ENCODE data around the gene ITGAV.

ITGAV gene

DNA sequence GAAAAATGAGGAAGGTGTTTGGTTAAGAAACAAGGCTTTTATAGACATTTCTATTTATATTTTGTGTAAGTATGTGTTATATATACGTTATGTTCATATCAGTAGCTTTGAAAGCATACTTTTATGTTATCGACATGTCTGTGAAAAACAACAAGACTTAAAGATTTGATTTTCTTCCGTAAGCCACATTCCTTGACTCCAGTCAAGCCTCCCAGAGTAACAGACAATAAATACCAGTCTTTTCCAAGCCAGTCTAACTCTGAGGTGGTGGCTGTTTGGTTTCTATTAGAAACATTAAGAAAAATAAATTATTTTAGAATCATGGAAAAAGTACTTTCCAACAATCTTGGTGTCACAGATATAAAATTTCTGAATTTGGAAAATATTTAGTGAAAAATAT, 16.3 kb upstream of the ITGAV start:
- TF ChIP-seq EP300 (IDR thresholded peaks at IDR 0.05; ENCODE audit: borderline replicate concordance), result no peak
- TF ChIP-seq TEAD4 (IDR thresholded peaks at IDR 0.05), result peak; percentile 59

DNA sequence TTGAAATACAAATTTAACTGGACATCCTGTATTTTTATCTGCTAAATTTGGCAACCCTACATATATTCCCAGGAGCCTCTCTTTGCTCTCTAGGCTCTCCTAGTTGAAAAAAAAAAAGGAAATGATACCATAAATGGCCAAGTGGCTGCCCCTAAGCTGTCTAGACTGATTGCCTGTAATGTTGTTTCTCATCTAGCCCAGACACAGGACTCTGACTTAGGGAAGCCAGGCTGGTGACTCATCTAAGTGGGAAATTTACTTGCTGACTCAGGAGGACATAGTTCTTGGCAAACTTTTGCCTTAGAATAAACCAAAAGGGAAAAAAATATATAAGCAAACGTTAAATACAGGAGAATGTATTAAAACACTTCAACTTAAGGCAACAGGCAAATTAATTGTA, 14.6 kb upstream of the ITGAV start:
- TF ChIP-seq CEBPB (IDR thresholded peaks at IDR 0.05), result no peak
- TF ChIP-seq, protein P1, sequence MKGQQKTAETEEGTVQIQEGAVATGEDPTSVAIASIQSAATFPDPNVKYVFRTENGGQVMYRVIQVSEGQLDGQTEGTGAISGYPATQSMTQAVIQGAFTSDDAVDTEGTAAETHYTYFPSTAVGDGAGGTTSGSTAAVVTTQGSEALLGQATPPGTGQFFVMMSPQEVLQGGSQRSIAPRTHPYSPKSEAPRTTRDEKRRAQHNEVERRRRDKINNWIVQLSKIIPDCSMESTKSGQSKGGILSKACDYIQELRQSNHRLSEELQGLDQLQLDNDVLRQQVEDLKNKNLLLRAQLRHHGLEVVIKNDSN (IDR thresholded peaks at IDR 0.05), result no peak
- TF ChIP-seq TCF12 (IDR thresholded peaks at IDR 0.05; ENCODE audit: low read depth), result peak; percentile 70
- TF ChIP-seq FOXM1 (IDR thresholded peaks at IDR 0.05; ENCODE audit: borderline replicate concordance, low read depth), result peak; percentile 58; the same call in 1 of the 2 replicates
- peak; percentile 62 for TF ChIP-seq NFIC (IDR thresholded peaks at IDR 0.05)
- no peak for TF ChIP-seq CREB1 (IDR thresholded peaks at IDR 0.05; ENCODE audit: low read depth)
- TF ChIP-seq, protein P2, sequence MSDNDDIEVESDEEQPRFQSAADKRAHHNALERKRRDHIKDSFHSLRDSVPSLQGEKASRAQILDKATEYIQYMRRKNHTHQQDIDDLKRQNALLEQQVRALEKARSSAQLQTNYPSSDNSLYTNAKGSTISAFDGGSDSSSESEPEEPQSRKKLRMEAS (IDR thresholded peaks at IDR 0.05), result 0 out of 2 replicates have a peak, but pooled peaks have one; percentile 27
- no peak for TF ChIP-seq EGR1 (IDR thresholded peaks at IDR 0.05)
- TF ChIP-seq, protein P3, sequence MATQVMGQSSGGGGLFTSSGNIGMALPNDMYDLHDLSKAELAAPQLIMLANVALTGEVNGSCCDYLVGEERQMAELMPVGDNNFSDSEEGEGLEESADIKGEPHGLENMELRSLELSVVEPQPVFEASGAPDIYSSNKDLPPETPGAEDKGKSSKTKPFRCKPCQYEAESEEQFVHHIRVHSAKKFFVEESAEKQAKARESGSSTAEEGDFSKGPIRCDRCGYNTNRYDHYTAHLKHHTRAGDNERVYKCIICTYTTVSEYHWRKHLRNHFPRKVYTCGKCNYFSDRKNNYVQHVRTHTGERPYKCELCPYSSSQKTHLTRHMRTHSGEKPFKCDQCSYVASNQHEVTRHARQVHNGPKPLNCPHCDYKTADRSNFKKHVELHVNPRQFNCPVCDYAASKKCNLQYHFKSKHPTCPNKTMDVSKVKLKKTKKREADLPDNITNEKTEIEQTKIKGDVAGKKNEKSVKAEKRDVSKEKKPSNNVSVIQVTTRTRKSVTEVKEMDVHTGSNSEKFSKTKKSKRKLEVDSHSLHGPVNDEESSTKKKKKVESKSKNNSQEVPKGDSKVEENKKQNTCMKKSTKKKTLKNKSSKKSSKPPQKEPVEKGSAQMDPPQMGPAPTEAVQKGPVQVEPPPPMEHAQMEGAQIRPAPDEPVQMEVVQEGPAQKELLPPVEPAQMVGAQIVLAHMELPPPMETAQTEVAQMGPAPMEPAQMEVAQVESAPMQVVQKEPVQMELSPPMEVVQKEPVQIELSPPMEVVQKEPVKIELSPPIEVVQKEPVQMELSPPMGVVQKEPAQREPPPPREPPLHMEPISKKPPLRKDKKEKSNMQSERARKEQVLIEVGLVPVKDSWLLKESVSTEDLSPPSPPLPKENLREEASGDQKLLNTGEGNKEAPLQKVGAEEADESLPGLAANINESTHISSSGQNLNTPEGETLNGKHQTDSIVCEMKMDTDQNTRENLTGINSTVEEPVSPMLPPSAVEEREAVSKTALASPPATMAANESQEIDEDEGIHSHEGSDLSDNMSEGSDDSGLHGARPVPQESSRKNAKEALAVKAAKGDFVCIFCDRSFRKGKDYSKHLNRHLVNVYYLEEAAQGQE (IDR thresholded peaks at IDR 0.05; ENCODE audit: low read depth), result no peak
- peak; percentile 83 for TF ChIP-seq EP300 (IDR thresholded peaks at IDR 0.05; ENCODE audit: borderline replicate concordance)
- TF ChIP-seq RAD21 (IDR thresholded peaks at IDR 0.05; ENCODE audit: low read depth), result peak; percentile 14; the same call in 1 of the 2 replicates
- peak; percentile 68 for TF ChIP-seq TEAD4 (IDR thresholded peaks at IDR 0.05)
- TF ChIP-seq TAF1 (IDR thresholded peaks at IDR 0.05; ENCODE audit: low read depth), result no peak
- TF ChIP-seq ZBTB7A (IDR thresholded peaks at IDR 0.05; ENCODE audit: low read depth), result no peak
- TF ChIP-seq YY1 (IDR thresholded peaks at IDR 0.05; ENCODE audit: low read depth), result no peak

DNA sequence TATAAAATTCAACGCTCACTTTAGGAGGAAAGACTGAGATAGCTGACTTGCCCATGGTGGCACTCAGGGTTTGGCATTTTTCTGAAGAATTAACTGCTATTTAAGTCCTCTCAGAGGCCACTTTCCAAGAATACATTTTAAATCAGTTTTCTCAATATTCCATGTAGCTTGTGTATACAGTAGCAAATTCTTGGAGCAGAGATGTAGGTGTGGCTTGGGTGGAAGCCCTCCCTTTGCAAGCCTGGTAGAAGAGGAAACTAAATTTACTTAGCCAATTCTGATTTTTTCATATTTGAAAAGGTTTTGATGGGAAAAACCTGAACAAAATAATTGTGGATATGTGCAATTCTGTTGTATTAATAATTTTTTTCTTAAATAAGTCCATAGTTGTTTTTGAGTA, 14.0 kb upstream of the ITGAV start:
- TF ChIP-seq, protein P2 (IDR thresholded peaks at IDR 0.05), result no peak
- TF ChIP-seq NFIC (IDR thresholded peaks at IDR 0.05), result no peak

DNA sequence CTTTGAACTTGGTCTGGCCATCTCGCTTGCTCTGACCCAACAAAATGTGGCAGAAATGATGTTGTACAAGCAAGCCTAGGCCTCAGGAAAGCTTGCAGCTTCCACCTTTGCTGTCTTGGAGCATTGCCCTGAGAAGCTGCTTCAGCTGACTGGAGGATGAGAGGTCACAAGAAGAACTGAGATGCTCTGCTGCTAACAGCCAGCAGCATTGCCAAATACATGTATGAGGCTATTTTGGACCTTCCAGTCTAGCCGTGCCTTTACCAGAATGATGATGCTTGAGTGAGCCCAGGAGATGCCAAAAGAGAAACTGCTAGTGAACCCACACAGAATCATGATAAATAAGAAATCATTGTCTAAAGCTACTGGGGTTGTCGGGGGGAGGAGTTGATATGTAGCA, 13.2 kb upstream of the ITGAV start:
- TF ChIP-seq EP300 (IDR thresholded peaks at IDR 0.05; ENCODE audit: borderline replicate concordance) (no peak), EGR1 (IDR thresholded peaks at IDR 0.05) (no peak), ZBTB7A (IDR thresholded peaks at IDR 0.05; ENCODE audit: low read depth) (no peak), CREB1 (IDR thresholded peaks at IDR 0.05; ENCODE audit: low read depth) (no peak), FOXM1 (IDR thresholded peaks at IDR 0.05; ENCODE audit: borderline replicate concordance, low read depth) (no peak), NFIC (IDR thresholded peaks at IDR 0.05) (no peak), RAD21 (IDR thresholded peaks at IDR 0.05; ENCODE audit: low read depth) (no peak), YY1 (IDR thresholded peaks at IDR 0.05; ENCODE audit: low read depth) (no peak), TAF1 (IDR thresholded peaks at IDR 0.05; ENCODE audit: low read depth) (no peak), TCF12 (IDR thresholded peaks at IDR 0.05; ENCODE audit: low read depth) (no peak), TEAD4 (IDR thresholded peaks at IDR 0.05) (no peak)
- TF ChIP-seq, protein P3 (IDR thresholded peaks at IDR 0.05; ENCODE audit: low read depth), result no peak
- TF ChIP-seq, protein P1 (IDR thresholded peaks at IDR 0.05), result no peak

DNA sequence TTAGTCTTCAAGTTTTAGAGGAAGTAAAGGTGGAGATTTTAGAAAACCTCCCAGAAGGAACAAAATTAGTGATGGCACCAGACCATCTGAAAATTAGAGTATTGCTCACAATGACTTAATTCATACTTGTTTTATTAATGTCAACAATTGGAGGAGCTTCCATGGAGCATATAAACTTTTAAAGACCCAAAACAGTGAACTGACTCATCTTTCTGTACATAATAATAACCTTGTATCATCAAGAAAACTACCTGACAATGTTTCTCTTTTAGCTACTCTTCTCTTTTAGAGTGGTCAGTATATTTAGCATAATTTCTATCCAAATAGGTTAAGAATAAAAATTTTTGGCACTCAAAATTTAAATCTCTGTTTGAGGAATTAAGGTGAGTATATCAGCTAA, 7.2 kb upstream of the ITGAV start:
- TF ChIP-seq EP300 (IDR thresholded peaks at IDR 0.05; ENCODE audit: borderline replicate concordance), result no peak
- no peak for TF ChIP-seq FOXM1 (IDR thresholded peaks at IDR 0.05; ENCODE audit: borderline replicate concordance, low read depth)
- no peak for TF ChIP-seq RAD21 (IDR thresholded peaks at IDR 0.05; ENCODE audit: low read depth)

DNA sequence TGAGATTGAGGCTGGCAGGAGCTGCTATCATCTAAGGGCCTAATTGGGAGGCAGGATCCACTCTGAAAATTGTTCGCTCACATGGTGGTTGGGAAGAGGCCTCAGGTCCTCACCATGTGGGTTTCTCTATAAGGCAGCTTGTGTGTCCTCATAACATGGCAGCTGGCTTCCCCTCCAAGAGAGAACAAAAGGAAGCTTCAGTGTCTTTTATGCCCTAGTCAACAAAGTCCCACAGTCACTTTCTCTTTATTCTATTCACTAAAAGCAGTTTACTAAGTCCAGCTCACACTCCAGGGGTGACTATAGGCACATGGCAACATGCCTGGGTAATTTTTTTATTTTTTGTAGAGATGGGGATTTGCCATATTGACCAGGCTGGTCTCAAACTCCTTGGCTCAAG, 5.8 kb upstream of the ITGAV start:
- TF ChIP-seq CEBPB (IDR thresholded peaks at IDR 0.05) (no peak), FOXM1 (IDR thresholded peaks at IDR 0.05; ENCODE audit: borderline replicate concordance, low read depth) (no peak), RAD21 (IDR thresholded peaks at IDR 0.05; ENCODE audit: low read depth) (no peak)

DNA sequence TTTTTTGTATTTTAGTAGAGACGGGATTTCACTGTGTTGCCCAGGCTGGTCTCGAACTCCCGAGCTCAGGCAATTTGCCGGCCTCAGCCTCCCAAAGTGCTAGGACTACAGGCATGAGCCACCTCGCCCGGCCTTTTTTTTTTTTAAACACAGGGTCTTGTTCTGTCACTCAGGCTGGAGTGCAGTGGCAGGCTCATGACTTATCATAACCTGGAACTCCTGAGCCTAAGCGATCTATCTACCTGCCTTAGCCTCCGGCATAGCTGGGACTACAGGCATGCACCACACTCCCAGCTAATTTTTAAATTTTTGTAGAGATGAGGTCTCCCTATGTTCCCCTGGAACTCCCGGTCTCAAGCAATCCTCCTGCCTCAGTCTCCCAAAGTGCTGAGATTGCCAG, 1.4 kb upstream of the ITGAV start:
- TF ChIP-seq EGR1 (IDR thresholded peaks at IDR 0.05) (no peak), YY1 (IDR thresholded peaks at IDR 0.05; ENCODE audit: low read depth) (no peak), NFIC (IDR thresholded peaks at IDR 0.05) (no peak), EP300 (IDR thresholded peaks at IDR 0.05; ENCODE audit: borderline replicate concordance) (no peak), FOXM1 (IDR thresholded peaks at IDR 0.05; ENCODE audit: borderline replicate concordance, low read depth) (no peak), RAD21 (IDR thresholded peaks at IDR 0.05; ENCODE audit: low read depth) (no peak), ZBTB7A (IDR thresholded peaks at IDR 0.05; ENCODE audit: low read depth) (no peak), TAF1 (IDR thresholded peaks at IDR 0.05; ENCODE audit: low read depth) (no peak), CEBPB (IDR thresholded peaks at IDR 0.05) (no peak), TEAD4 (IDR thresholded peaks at IDR 0.05) (no peak)
- TF ChIP-seq, protein P2 (IDR thresholded peaks at IDR 0.05), result no peak

Data from Ishikawa (cell line).